ENCODE results near the gene MAP3K13. TPM values are rescaled to one million over a fixed set of nuclear protein-coding genes. Genes with fewer than 3 reads are reported as not detected.

The MAP3K13 gene
- total RNA-seq, 6 experiments from 2014 or later: 20.9 to 28.4 (median 25.1) TPM

DNA sequence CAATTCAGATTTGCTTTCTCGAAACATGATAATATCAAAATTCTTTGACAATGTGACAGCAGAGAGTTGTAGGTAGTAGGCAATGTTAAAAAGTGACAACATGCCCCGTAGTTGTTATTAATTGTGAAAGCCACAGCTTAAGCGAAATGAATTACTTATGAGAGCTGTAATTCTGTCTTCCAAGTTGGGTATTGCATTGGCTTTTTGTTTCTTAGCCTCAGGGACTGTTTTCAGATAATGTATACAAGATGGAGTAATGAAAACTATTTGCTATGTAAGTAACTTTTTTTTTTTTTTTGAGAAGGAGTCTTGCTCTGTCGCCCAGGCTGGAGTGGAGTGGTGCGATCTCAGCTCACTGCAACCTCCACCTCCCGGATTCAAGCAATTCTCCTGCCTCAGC lies 43.1 kb upstream of the MAP3K13 start:
- H3K4me3 Mint-ChIP-seq: no peak overlapping the region
- H3K4me1 Mint-ChIP-seq (ENCODE audit: low read depth): peaks cover 21% of the 10 kb centered on the region
- DNase-seq: no peak
- H3K27ac Mint-ChIP-seq: no peak overlapping the region
- H3K27me3 Mint-ChIP-seq (ENCODE audit: insufficient read depth): no peaks in the 10 kb centered on the region
- H3K9me3 Mint-ChIP-seq: no peaks in the 10 kb centered on the region
- no peaks in the 10 kb centered on the region for H3K36me3 Mint-ChIP-seq (ENCODE audit: low read depth)
- TF ChIP-seq, protein P1, sequence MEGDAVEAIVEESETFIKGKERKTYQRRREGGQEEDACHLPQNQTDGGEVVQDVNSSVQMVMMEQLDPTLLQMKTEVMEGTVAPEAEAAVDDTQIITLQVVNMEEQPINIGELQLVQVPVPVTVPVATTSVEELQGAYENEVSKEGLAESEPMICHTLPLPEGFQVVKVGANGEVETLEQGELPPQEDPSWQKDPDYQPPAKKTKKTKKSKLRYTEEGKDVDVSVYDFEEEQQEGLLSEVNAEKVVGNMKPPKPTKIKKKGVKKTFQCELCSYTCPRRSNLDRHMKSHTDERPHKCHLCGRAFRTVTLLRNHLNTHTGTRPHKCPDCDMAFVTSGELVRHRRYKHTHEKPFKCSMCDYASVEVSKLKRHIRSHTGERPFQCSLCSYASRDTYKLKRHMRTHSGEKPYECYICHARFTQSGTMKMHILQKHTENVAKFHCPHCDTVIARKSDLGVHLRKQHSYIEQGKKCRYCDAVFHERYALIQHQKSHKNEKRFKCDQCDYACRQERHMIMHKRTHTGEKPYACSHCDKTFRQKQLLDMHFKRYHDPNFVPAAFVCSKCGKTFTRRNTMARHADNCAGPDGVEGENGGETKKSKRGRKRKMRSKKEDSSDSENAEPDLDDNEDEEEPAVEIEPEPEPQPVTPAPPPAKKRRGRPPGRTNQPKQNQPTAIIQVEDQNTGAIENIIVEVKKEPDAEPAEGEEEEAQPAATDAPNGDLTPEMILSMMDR (IDR thresholded peaks at IDR 0.05): no peak

DNA sequence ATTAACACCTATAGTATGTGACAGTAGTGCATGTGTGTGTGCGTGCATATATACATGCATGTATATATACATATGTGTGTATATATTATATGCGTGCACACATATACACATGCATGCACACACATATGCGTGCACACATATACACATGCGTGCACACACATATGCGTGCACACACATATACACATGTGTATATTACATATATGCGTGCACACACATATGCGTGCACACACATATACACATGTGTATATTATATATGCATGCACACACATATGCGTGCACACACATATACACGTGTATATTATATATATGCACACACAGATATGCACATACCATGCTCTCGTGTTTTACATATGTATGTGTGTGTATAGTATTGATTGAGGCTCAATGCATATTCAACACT lies 42.0 kb upstream of the MAP3K13 start:
- H3K36me3 Mint-ChIP-seq (ENCODE audit: low read depth): no peaks in the 10 kb centered on the region
- H3K27ac Mint-ChIP-seq: no peak overlapping the region
- H3K4me3 Mint-ChIP-seq: no peak overlapping the region
- H3K27me3 Mint-ChIP-seq (ENCODE audit: insufficient read depth): no peaks in the 10 kb centered on the region
- TF ChIP-seq, protein P1 (IDR thresholded peaks at IDR 0.05): no peak
- DNase-seq: no peak
- H3K4me1 Mint-ChIP-seq (ENCODE audit: low read depth): peaks cover 21% of the 10 kb centered on the region
- H3K9me3 Mint-ChIP-seq: no peaks in the 10 kb centered on the region

DNA sequence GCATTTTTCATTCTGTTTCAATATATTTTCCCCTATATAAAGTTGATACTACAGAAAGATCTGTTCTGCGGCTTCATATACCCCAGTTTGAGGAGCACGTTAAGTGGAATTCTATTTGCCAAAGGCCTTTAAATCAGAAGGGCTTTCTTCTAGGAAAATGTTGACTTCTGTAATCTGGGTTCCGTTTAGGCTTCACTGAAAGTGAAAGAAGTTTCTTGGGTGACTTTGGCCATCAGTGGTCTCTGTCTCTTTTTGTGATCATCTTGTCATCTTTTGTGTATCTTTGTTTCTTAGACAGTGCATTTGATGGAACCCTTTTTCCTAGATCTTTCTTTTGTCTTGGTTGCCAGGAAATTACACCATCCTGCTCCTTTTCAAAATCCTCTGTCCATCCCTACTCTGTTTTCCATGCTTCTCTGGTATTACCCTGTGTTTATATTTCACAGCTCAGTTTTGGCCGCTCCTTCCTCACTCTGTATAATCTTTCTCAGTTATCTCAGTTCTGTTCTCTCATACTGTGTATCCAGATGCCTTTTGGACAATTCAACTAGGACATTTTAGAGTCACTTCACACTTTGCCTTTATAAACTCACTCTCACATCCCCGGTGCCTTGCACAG lies 40.7 kb upstream of the MAP3K13 start:
- TF ChIP-seq, protein P1 (IDR thresholded peaks at IDR 0.05): no peak
- H3K9me3 Mint-ChIP-seq: no peaks in the 10 kb centered on the region
- DNase-seq: no peak
- H3K27me3 Mint-ChIP-seq (ENCODE audit: insufficient read depth): no peaks in the 10 kb centered on the region
- peaks cover 14% of the 10 kb centered on the region for H3K4me1 Mint-ChIP-seq (ENCODE audit: low read depth)
- no peak overlapping the region for H3K4me3 Mint-ChIP-seq
- no peak overlapping the region for H3K27ac Mint-ChIP-seq
- no peaks in the 10 kb centered on the region for H3K36me3 Mint-ChIP-seq (ENCODE audit: low read depth)

DNA sequence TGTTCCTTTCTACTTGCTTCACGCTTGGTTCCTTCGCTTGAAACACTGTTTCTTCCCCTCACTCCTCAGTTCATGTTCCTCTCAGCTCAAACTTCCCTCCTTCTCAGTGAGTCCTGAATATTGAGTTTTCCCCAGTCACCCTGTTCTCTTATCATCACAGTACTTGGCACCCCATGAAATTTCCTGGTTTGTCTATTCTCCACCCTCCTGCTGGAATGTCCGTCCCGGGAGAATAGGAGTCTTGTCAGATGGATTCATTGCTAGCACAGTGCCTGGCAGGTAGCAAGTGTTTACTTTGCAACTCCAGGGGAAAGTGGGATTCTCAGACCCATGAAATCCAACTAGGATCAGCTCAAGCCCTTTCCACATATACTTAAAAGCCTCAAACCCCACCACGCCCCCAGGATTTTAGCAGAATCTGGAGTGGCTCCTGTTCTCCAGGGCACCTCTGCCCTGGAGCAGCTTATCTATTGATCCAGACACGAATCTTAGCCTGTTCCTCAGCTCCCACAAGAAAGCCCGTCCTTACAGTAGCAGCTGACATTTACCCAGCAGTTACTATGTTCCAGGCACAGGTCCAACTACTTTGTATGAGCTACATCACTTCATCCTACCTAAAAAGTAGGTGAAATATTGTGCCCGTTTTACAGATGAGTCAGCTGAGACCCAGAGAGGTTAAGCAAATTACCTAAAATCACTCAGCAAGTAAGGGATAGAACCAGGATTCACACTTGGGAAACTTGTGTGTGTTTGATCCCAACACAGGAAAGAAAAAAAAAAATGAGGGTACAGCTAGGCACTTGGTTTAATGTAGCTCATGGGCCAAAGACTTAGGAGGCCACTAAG lies 36.8 kb upstream of the MAP3K13 start:
- H3K4me3 Mint-ChIP-seq: no peak overlapping the region
- no peaks in the 10 kb centered on the region for H3K9me3 Mint-ChIP-seq

DNA sequence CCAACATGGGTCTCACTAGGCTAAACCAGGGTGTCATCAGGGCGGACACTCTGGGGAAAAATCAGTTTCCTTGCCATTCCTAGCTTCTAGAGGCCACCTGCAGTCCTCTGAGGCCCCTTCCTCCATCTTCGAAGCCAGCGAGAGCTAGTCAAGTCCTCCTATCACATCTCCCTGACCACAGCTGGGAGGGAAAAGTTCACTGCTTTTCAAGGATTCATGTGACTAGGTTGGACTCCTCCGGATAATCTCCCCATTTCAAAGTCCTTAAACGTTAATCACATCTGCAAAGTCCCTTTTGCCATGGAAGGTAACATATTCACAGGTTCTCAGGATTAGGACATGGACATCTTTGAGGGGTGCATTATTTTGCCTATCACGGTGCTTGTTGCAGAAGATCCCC lies 35.9 kb upstream of the MAP3K13 start:
- TF ChIP-seq, protein P1 (IDR thresholded peaks at IDR 0.05): no peak
- no peak overlapping the region for H3K27ac Mint-ChIP-seq
- no peak overlapping the region for H3K4me3 Mint-ChIP-seq
- peaks cover 5% of the 10 kb centered on the region; the same call in 1 of the 2 replicates for H3K4me1 Mint-ChIP-seq (ENCODE audit: low read depth)
- DNase-seq: no peak
- H3K9me3 Mint-ChIP-seq: no peaks in the 10 kb centered on the region
- peaks cover 1% of the 10 kb centered on the region; the same call in 1 of the 2 replicates for H3K27me3 Mint-ChIP-seq (ENCODE audit: insufficient read depth)
- H3K36me3 Mint-ChIP-seq (ENCODE audit: low read depth): no peaks in the 10 kb centered on the region

More for the DNA sequence above, 36.8 kb upstream of the MAP3K13 start:
- no peak for DNase-seq
- TF ChIP-seq, protein P1 (IDR thresholded peaks at IDR 0.05): no peak
- Mint-ChIP-seq H3K4me1 (ENCODE audit: low read depth) (no peaks in the 10 kb centered on the region), H3K27me3 (ENCODE audit: insufficient read depth) (peaks cover 1% of the 10 kb centered on the region; the same call in 1 of the 2 replicates), H3K27ac (no peak overlapping the region), H3K36me3 (ENCODE audit: low read depth) (no peaks in the 10 kb centered on the region)
